Activated T-cell treated with anti-CD3 and anti-CD28 coated beads, Interleukin-2, amount 50 U/mL, for 4 hours (primary cell): ENCODE results near the gene ZNF296. TPM values are rescaled to one million over a fixed set of nuclear protein-coding genes. Genes with fewer than 3 reads are reported as not detected.
"Not testable (repeated sequence)": the region's sequence is repeated elsewhere in the genome, so short reads cannot be mapped to it uniquely, and the experiment has no call there.

ENCODE experiments used
- ATAC-seq, 2 donors: fragments of 200-7000 bp; cut with Tn5 transposase; one replicate each; pipeline ENCODE4 v1.10.0; 2021
- DNase-seq: peaks from one replicate; pipeline ENCODE4 v3.0.0-alpha.2; 2020
- H3K27me3 Mint-ChIP-seq: one replicate; pipeline ENCODE4 v1.8.0; 2021; ENCODE audit warnings: low read depth, mixed read lengths
- H3K36me3 Mint-ChIP-seq: one replicate; pipeline ENCODE4 v1.8.0; 2022; ENCODE audit warnings: mixed read lengths; ENCODE audit not compliant: insufficient read depth
- H3K4me1 Mint-ChIP-seq: one replicate; pipeline ENCODE4 v1.8.0; 2021; ENCODE audit warnings: low read depth, mixed read lengths
- H3K4me3 Mint-ChIP-seq: one replicate; pipeline ENCODE4 v1.8.0; 2021; ENCODE audit warnings: mild to moderate bottlenecking, moderate library complexity, mixed read lengths
- H3K9me3 Mint-ChIP-seq: one replicate; pipeline ENCODE4 v1.8.0; 2021; ENCODE audit warnings: mixed read lengths
- total RNA-seq, 3 donors: library from RNA; stranded (reverse); gene quantifications; one replicate each; pipeline ENCODE4 v1.2.1, GENCODE V29; 2021

ZNF296 gene
- total RNA-seq, result 10 to 100 TPM in 1 of 3 donors, 1 to 10 TPM in 2; 7.8 to 10.2 (median 8.6) TPM

- DNase-seq (peak; percentile 75), ATAC-seq (peak; percentile 77 to 80)
- H3K27me3 Mint-ChIP-seq, result no peaks in the 10 kb centered on the region
- peak within 1 kb of the TSS; percentile 81 for H3K4me3 Mint-ChIP-seq
- no peaks in the 10 kb centered on the region for H3K9me3 Mint-ChIP-seq
- H3K4me1 Mint-ChIP-seq, result peaks cover 42% of the 10 kb centered on the region
- H3K36me3 Mint-ChIP-seq, result peaks cover 2% of the 10 kb centered on the region
Observed at GRCh38 chr19:45076029-45076850, at the start of gene ZNF296. Gene ZNF296, minus strand, starts transcription at chr19:45076478. Its CDS starts 105 bp downstream, at chr19:45076373.

DNA sequence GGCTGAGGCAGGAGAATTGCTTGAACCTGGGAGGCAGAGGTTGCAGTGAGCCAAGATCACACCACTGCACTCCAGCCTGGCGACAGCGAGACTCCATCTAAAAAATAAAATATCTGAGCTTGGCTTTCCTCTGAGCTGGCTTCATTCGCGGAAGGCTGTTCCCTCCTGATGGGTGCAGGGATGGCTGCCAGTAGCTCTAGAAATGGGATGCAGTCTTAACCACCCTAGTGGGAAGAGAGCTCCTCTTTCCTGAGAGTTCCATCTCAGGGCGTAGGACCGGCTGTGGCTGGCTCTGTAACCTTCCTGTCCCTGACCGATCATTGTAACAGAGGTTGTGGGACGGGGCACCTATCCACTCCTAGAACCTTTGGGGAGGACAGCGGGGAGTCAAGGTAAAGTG, 49.1 kb upstream of the ZNF296 start:
- Mint-ChIP-seq H3K27me3 (no peaks in the 10 kb centered on the region), H3K9me3 (no peaks in the 10 kb centered on the region), H3K36me3 (no peaks in the 10 kb centered on the region), H3K4me3 (no peak overlapping the region), H3K4me1 (peaks cover 29% of the 10 kb centered on the region)
- ATAC-seq (no peak), DNase-seq (no peak)

DNA sequence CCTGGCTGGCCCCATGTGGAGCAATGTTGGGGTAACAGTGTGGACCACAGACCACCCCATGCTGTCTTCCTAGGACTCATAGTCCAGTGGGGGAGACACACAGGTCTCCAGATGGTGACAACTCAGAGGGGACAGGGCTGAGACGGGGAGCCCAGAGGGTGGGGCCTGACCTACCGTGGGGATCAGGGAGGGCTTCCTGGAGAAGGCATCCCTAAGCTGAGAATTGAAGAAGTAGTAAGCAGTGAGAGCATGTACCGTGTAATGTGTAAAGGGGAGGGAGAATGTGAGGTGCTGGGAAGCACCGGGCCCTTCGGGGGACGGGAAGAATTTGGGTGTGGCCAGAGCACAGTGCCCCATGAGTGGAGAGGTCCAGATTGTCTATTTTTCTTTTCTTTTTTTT, 47.7 kb upstream of the ZNF296 start:
- ATAC-seq (no peak), DNase-seq (no peak)
- no peak overlapping the region for H3K4me3 Mint-ChIP-seq
- no peaks in the 10 kb centered on the region for H3K9me3 Mint-ChIP-seq
- peaks cover 37% of the 10 kb centered on the region for H3K4me1 Mint-ChIP-seq
- no peaks in the 10 kb centered on the region for H3K27me3 Mint-ChIP-seq
- no peaks in the 10 kb centered on the region for H3K36me3 Mint-ChIP-seq

DNA sequence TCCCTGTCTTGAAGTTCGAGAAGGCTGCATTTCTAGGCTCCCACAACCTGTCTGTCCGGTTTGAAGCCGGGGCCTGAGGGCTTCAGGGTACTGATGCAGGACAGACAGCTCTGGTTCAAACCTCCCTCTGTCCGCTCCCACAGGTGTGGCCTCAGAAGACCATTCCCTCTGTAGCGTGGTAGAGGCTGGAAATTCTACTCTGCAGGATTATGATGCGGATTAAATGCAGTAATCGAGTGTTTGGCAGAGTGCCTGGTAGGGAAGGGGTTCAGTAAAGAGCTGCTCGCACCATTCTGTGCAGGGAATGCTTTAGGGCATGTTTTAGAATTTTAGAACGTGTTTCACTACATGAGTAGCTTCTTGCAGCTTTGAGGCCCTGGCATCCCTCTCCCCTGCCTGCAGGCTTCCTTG, 47.2 kb upstream of the ZNF296 start:
- no peak for DNase-seq
- Mint-ChIP-seq H3K27me3 (no peaks in the 10 kb centered on the region), H3K4me3 (no peak overlapping the region), H3K4me1 (peaks cover 43% of the 10 kb centered on the region), H3K36me3 (no peaks in the 10 kb centered on the region), H3K9me3 (no peaks in the 10 kb centered on the region)
- no peak for ATAC-seq

- ATAC-seq (no peak), DNase-seq (no peak)
- no peaks in the 10 kb centered on the region for H3K9me3 Mint-ChIP-seq
- peaks cover 48% of the 10 kb centered on the region for H3K4me1 Mint-ChIP-seq
- H3K4me3 Mint-ChIP-seq, result no peak overlapping the region
- no peaks in the 10 kb centered on the region for H3K27me3 Mint-ChIP-seq
- no peaks in the 10 kb centered on the region for H3K36me3 Mint-ChIP-seq
Observed at GRCh38 chr19:45122832-45123231, 46.6 kb upstream of the ZNF296 start.

GRCh38 chr19:45121827-45122345, 45.6 kb upstream of the ZNF296 start:
- Mint-ChIP-seq H3K4me1 (peaks cover 57% of the 10 kb centered on the region), H3K4me3 (no peak overlapping the region)
- DNase-seq, result no peak

DNA sequence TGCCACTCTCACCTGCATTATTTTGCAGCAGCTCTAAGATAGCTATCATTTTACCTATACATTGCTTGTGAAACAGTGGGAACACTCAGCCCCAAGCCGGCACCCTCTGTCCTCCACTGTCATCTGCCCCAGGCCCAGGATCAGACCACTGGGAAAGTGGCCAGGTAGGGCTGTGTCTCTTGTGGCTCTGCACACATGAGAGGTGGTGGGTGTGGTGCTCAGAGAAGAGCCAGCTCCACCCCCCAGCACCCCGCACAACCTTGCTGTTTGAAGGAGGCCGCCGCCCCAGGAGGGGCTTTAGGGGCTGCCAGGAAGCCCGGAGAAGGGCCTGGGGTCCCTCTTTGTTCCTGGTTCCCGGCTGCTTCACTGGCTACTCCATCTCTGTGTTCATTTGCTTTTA, 43.3 kb upstream of the ZNF296 start:
- H3K4me1 Mint-ChIP-seq, result peaks cover 68% of the 10 kb centered on the region
- ATAC-seq, result no peak
- no peak for DNase-seq
- H3K9me3 Mint-ChIP-seq, result no peaks in the 10 kb centered on the region
- H3K4me3 Mint-ChIP-seq, result no peak overlapping the region
- no peaks in the 10 kb centered on the region for H3K27me3 Mint-ChIP-seq
- no peaks in the 10 kb centered on the region for H3K36me3 Mint-ChIP-seq

More at GRCh38 chr19:45121827-45122345, 45.6 kb upstream of the ZNF296 start:
- Mint-ChIP-seq H3K36me3 (no peaks in the 10 kb centered on the region), H3K27me3 (no peaks in the 10 kb centered on the region), H3K9me3 (no peaks in the 10 kb centered on the region)
- no peak for ATAC-seq

DNA sequence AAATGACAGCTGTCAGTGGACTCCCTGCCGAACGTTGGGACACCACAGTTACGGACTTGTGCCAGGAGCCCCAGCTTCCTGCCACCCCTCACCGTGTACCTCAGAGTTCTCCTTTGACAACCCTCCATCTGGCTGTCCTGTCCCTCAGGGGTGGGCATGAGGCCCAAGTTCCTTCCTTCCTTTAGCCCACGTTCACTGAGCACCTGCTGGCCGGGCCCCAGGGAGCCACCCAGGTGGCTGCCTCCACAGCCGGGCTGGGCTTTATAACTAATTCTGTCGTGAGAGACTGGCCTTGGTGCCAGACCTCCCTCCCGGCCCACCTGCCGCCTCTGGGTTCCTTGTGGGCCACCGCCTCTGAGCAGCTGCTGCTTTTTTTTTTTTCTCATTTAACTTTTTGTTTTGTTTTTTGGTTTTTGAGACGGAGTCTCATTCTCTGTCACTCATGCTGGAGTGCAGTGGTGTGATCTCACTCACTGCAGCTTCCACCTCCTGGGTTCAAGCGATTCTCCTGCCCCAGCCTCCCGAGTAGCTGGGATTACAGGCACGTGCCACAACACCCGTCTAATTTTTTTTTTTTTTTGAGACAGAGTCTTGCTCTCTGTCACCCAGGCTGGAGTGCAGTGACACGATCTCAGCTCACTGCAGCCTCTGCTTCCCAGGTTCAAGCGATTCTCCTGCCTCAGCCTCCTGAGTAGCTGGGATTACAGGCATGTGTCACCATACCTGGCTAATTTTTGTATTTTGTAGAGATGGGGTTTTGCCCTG, 42.5 kb upstream of the ZNF296 start:
- peaks cover 64% of the 10 kb centered on the region for H3K4me1 Mint-ChIP-seq
- not testable (repeated sequence) for H3K4me3 Mint-ChIP-seq, ATAC-seq, H3K36me3 Mint-ChIP-seq, H3K9me3 Mint-ChIP-seq, DNase-seq, H3K27me3 Mint-ChIP-seq

DNA sequence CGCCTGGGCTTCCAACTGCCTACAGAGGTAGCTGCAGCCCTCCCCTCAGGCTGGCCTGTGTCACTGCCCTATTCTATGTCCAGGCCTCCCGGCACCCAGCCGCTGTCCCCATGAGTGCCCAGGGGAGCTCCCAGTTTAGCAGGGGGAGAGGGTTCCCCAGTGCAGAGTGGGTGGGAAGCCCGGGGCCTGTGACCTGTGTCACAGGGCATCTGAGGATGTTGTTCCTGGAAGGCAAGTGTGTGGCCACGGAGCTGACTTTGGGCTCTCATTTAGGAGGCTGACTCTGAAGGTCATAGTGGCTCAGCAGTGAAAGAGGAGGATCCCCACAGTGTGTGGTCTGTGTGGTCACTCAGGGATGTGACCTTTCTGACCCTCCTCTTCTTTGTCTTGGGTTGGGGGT, 41.8 kb upstream of the ZNF296 start:
- ATAC-seq (no peak), DNase-seq (no peak)
- Mint-ChIP-seq H3K9me3 (no peaks in the 10 kb centered on the region), H3K4me3 (no peak overlapping the region), H3K36me3 (no peaks in the 10 kb centered on the region), H3K4me1 (peaks cover 63% of the 10 kb centered on the region), H3K27me3 (no peaks in the 10 kb centered on the region)

GRCh38 chr19:45117671-45118070, 41.4 kb upstream of the ZNF296 start:
- Mint-ChIP-seq H3K36me3 (no peaks in the 10 kb centered on the region), H3K9me3 (no peaks in the 10 kb centered on the region), H3K27me3 (no peaks in the 10 kb centered on the region), H3K4me3 (no peak overlapping the region), H3K4me1 (peaks cover 63% of the 10 kb centered on the region)
- ATAC-seq, result peak; percentile 12 to 23
- DNase-seq, result no peak

DNA sequence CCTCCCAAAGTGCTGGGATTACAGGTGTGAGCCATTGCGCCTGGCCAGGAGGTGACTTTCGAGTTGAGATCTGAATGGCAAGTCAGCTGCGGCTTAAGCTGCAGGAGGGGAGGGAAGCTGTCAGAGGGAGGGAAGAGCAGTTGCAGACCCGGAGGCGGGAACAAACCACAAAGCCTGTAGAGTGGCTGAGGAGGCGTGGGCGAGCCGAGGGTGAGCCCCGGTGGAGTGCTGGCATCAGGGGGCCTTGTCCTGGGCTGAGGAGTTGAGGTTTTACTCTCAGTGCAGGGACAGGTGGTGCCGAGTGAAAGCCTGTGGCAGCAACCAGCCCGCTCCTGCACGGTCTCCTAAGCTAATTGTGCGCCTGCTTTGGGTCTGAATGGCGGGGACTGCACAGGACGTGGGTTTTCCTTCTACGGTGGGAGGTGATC, 40.9 kb upstream of the ZNF296 start:
- H3K4me1 Mint-ChIP-seq, result peaks cover 61% of the 10 kb centered on the region
- no peaks in the 10 kb centered on the region for H3K36me3 Mint-ChIP-seq
- H3K4me3 Mint-ChIP-seq, result peak overlapping the region; percentile 54
- peak; percentile 81 to 86 for ATAC-seq
- H3K27me3 Mint-ChIP-seq, result no peaks in the 10 kb centered on the region
- H3K9me3 Mint-ChIP-seq, result no peaks in the 10 kb centered on the region
- DNase-seq, result peak; percentile 49

GRCh38 chr19:45115809-45116615, 39.7 kb upstream of the ZNF296 start:
- peaks cover 55% of the 10 kb centered on the region for H3K4me1 Mint-ChIP-seq
- no peak overlapping the region for H3K4me3 Mint-ChIP-seq
- no peaks in the 10 kb centered on the region for H3K27me3 Mint-ChIP-seq
- H3K9me3 Mint-ChIP-seq, result no peaks in the 10 kb centered on the region
- H3K36me3 Mint-ChIP-seq, result no peaks in the 10 kb centered on the region
- ATAC-seq (no peak), DNase-seq (no peak)

DNA sequence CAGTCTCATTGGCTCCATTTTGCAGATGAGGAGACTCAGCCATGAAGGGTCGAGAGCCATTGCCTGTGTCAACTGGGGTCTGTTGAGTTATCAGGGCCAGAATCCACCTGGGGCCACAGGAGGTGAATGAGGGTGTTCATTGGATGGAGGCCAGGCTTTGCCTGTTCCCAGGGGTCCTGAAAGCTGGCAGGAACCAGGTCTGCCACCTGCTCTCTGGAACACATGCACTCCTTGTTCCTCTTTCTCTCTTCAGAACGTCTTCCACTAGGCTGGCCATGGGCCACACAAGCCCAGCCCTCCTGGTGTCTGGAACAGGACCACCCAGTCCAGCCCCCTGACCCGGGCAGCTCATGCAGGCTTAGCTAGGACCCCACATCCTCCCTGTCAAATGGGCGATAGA, 37.8 kb upstream of the ZNF296 start:
- no peak overlapping the region for H3K4me3 Mint-ChIP-seq
- H3K27me3 Mint-ChIP-seq, result no peaks in the 10 kb centered on the region
- no peak for ATAC-seq
- H3K9me3 Mint-ChIP-seq, result no peaks in the 10 kb centered on the region
- DNase-seq, result no peak
- no peaks in the 10 kb centered on the region for H3K36me3 Mint-ChIP-seq
- peaks cover 54% of the 10 kb centered on the region for H3K4me1 Mint-ChIP-seq

DNA sequence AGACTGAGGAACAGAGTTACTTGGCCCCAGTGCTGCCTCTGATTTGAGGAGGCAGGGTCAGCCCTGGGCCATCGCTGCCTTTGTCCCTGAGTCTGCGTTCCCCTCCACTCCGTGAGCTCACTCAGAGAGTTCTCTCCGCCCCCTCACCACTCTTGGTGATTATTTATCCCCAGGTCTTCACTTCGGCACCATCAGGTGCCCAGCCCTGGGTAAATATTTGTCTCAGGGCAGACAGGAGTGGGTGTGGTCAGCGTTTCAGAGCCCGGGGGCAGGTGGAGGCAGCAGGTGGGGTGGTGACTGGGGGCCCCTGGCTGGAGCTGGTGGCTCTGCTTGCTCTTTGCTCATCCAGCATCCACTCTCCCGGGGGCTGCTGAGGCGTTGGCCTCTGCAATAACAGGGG, 37.4 kb upstream of the ZNF296 start:
- no peak overlapping the region for H3K4me3 Mint-ChIP-seq
- no peaks in the 10 kb centered on the region for H3K36me3 Mint-ChIP-seq
- no peaks in the 10 kb centered on the region for H3K9me3 Mint-ChIP-seq
- ATAC-seq (no peak), DNase-seq (no peak)
- peaks cover 51% of the 10 kb centered on the region for H3K4me1 Mint-ChIP-seq
- no peaks in the 10 kb centered on the region for H3K27me3 Mint-ChIP-seq
